ENCODE data around the gene CRTC3. TPM values are rescaled to one million over a fixed set of nuclear protein-coding genes. Genes with fewer than 3 reads are reported as not detected.
"Not testable (repeated sequence)": the region's sequence is repeated elsewhere in the genome, so short reads cannot be mapped to it uniquely, and the experiment has no call there.

The CRTC3 gene
- total RNA-seq, 2 donors from 2014 or later: 44.1 to 69.4 TPM

DNA sequence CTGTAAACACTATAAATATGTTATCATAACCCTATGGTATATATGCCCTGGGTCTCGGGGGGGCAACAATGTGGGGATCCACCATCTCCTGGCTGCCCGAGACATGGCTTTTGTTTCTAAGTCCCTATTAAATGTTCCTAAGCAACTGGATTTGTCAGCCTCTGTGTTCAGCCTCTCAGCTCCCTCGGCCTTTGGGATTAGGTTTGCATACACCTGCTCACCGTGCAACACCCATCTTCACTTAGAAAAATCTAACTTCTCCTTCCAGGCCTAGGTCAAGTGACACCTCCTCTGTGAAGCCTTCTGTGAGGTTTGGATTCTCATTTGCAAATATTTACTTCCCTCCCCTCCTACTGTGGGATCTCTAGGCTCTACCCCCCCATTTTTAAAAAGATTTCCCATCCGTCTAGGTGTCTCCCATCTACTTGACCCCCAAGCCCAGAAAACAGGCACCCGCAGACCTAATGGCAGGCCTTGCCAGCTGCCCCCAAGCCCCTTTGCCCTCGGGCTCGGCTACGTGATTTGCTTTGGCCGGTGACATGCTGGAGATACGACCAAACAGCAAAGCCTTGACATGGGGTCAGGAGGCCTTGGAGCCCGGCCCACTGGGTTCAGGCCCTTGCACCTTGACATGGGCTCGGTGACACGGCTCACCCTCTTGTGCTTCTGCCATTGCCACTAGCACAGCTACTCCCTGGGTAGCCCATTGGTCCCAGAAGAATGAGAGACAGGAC, 121.4 kb downstream of the CRTC3 start:
- no peaks in the 10 kb centered on the region for H3K27me3 Mint-ChIP-seq
- peaks cover 32 to 34% of the 10 kb centered on the region in 2 donors for H3K4me1 Mint-ChIP-seq (ENCODE audit: low read depth in 2 of 2)
- no peak for ATAC-seq
- DNase-seq (ENCODE audit: low spot score): no peak
- H3K4me3 Mint-ChIP-seq: no peak overlapping the region
- H3K27ac Mint-ChIP-seq: peak overlapping the region; percentile 94 to 98
- no peaks in the 10 kb centered on the region for H3K9me3 Mint-ChIP-seq
- no peaks in the 10 kb centered on the region for H3K36me3 Mint-ChIP-seq

DNA sequence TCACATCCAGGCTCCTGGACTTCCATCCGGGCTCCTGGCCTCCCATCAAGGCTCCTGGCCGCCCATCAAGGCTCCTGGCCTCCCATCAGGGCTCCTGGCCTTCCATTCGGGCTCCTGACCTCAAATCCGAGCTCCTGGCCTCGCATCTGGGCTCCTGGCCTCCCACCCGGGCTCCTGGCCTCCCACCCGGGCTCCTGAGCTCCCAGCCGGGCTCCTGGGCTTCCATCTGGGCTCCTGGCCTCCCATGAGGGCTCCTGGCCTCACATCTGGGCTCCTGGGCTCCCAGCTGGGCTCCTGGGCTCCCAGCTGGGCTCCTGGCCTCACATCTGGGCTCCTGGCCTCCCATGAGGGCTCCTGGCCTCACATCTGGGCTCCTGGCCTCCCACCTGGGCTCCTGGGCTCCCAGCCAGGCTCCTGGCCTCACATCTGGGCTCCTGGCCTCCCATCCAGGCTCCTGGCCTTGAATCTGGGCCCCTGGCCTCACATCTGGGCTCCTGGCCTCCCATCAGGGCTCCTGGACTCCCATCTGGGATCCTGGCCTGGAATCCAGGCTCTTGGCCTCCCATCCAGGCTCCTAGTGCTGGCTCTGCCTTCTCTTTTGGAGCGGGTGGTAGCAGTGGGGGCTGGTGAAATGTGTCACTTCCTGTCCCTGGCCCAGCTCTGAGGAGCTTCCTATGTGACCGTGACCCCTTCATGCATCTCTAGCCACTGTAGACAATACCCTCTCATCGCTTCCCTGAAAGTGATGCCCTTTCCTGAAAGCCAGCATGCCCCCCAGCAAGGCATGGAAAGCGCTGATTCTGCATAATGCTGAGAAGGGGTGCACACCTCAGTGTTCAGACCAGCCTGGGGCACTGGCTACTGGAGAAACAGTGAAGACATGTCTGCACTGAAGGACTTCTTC, 124.8 kb downstream of the CRTC3 start:
- ATAC-seq: peak; percentile 81 to 91
- no peaks in the 10 kb centered on the region for H3K36me3 Mint-ChIP-seq
- H3K4me1 Mint-ChIP-seq (ENCODE audit: low read depth in 2 of 2): peaks cover 29 to 38% of the 10 kb centered on the region in 2 donors
- peaks cover 9 to 26% of the 10 kb centered on the region in 2 donors for H3K27me3 Mint-ChIP-seq
- peak overlapping the region; percentile 49 for H3K4me3 Mint-ChIP-seq
- no peaks in the 10 kb centered on the region for H3K9me3 Mint-ChIP-seq
- peak overlapping the region; percentile 60 to 79 for H3K27ac Mint-ChIP-seq
- DNase-seq (ENCODE audit: low spot score): no peak

DNA sequence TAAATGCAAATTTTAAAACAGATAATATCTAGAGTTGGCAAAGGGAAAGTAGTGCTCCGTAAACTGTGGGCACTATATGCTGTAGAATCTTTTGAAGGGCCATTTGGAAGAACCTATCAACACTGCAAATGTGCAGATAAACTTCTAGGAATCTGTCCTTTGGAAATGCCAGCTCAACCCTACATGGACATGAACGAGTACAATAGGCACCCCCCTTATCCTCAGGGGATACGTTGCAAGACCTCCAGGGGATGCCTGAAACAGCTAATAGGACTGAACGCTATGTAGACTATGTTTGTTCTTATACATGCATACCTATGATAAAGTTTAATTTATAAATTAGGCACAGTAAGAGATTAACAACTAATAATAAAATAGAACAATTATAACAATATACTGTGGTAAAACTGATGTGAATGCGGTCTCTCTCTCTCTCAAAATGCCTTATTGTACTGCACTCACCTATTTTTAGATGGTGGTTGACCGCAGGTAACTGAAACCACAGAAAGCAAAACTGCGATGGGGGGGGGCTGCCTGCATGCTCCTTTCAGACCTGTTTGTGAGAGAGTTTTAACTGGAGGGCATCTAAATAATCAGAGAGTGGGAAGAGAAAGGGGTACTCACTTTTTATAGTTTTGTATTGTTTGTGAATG, 127.9 kb downstream of the CRTC3 start:
- Mint-ChIP-seq H3K27ac (peak overlapping the region in 1 of 2 donors; percentile 41), H3K4me3 (peak overlapping the region; percentile 67), H3K27me3 (peaks cover 11 to 26% of the 10 kb centered on the region in 2 donors), H3K4me1 (ENCODE audit: low read depth in 2 of 2) (peaks cover 47 to 58% of the 10 kb centered on the region in 2 donors)
- peak in 1 of 2 donors; percentile 31 for ATAC-seq
- not testable (repeated sequence) for DNase-seq (ENCODE audit: low spot score); H3K9me3 Mint-ChIP-seq; H3K36me3 Mint-ChIP-seq

DNA sequence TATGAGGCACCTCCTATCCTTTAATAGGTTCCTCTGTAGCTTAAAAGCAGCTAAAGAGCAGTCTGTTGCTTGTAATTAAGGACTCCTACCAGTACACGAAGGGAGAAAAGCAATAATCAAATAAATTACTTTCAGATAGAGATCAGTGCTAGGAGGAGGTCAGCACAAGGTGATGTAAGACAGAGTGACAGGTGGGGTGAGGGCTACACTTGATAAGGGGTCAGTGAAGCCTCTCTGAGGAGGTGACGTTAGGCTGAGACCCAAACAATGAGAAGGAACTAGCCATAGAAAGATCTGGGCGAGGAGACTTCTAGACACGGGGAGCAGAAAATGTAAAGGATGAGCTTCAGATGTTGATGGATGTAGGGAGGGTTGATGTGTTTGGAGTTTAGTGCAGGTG, 129.8 kb downstream of the CRTC3 start:
- no peak for ATAC-seq
- H3K4me1 Mint-ChIP-seq (ENCODE audit: low read depth in 2 of 2): peaks cover 56 to 68% of the 10 kb centered on the region in 2 donors
- peak overlapping the region; percentile 55 to 61 for H3K27ac Mint-ChIP-seq
- DNase-seq (ENCODE audit: low spot score): no peak
- H3K9me3 Mint-ChIP-seq: no peaks in the 10 kb centered on the region
- H3K4me3 Mint-ChIP-seq: peak overlapping the region; percentile 27
- peaks cover 23 to 36% of the 10 kb centered on the region in 2 donors for H3K27me3 Mint-ChIP-seq
- no peaks in the 10 kb centered on the region for H3K36me3 Mint-ChIP-seq

DNA sequence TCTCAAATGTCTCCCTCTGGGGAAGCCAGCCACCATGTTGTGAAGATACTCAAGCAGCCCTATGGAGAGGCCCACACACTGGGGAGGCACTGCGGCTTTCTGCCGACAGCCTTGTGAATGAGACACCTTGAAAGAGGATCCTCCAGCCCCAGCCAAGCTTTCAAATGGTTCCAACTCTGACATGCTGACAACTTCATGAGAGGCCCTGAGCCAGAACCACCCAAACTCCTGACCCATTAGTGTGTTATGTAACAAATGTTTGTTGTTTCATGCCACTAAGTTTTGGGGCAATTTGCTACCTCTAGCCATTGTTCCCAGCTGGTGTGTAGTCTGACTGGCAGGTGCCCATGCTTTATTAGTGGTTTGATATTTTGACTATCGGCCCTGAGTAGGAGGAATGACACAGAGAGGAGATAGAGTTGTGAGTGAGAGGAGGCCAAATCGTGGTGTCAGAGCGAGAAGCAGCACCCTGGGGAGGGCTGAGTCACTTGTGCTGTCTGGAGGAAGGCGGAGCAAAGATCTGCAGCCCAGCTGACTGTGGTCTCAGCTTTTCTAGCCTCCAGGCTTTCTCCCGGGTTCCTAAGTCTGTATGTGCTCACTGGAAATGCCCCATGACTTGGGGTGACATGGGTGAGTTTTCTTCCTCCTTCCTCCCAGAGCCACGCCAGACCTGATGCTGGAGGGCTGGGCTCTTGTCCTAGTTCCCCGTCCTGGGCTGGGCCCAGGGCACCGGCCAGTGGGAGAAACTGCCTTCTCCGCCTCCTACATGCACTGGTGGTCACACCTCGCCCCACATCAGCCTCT, 130.7 kb downstream of the CRTC3 start:
- peak overlapping the region; percentile 61 to 72 for H3K27ac Mint-ChIP-seq
- no peaks in the 10 kb centered on the region for H3K36me3 Mint-ChIP-seq
- peaks cover 54 to 66% of the 10 kb centered on the region in 2 donors for H3K4me1 Mint-ChIP-seq (ENCODE audit: low read depth in 2 of 2)
- ATAC-seq (peak; percentile 92 to 94), DNase-seq (ENCODE audit: low spot score) (peak; percentile 71)
- no peaks in the 10 kb centered on the region for H3K9me3 Mint-ChIP-seq
- peak overlapping the region; percentile 83 for H3K4me3 Mint-ChIP-seq
- H3K27me3 Mint-ChIP-seq: peaks cover 26 to 36% of the 10 kb centered on the region in 2 donors

DNA sequence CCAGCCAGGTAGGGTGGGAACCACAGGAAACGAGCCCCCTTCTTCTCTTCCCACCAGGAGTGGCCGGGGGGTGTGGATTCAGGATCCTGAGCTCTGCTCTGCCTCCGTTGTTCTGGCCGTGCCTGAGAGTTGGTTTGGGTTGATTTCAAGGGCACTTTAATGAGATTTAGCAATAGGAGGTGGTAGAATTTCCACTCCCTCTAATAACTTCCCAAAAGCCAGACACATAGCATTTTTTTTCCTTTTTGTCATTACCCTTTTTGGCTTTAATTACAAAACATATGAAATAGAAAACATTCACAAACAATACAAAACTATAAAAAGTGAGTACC, 131.2 kb downstream of the CRTC3 start:
- not testable (repeated sequence) for H3K9me3 Mint-ChIP-seq; ATAC-seq; H3K36me3 Mint-ChIP-seq; DNase-seq (ENCODE audit: low spot score)
- Mint-ChIP-seq H3K27ac (peak overlapping the region; percentile 61 to 72), H3K27me3 (peaks cover 26 to 36% of the 10 kb centered on the region in 2 donors), H3K4me1 (ENCODE audit: low read depth in 2 of 2) (peaks cover 56 to 69% of the 10 kb centered on the region in 2 donors), H3K4me3 (peak overlapping the region; percentile 83)

DNA sequence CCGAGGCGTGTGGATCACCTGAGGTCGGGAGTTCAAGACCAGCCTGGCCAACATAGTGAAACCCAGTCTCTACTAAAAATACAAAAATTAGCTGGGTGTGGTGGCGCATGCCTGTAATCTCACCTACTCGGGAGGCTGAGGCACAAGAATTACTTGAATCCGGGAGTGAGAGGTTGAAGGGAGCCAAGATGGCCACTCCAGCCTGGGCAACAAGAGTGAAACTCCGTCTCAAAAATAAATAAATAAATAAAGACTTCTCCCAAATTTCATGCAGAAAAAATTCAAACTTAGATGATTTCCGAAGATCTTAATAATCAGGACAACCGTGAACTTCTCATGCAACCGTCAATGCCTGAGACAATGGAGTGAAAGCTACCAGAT, 134.3 kb downstream of the CRTC3 start:
- H3K36me3 Mint-ChIP-seq; ATAC-seq; H3K9me3 Mint-ChIP-seq; DNase-seq (ENCODE audit: low spot score): not testable (repeated sequence)
- H3K27ac Mint-ChIP-seq: peak overlapping the region; percentile 83 to 87
- peaks cover 47 to 58% of the 10 kb centered on the region in 2 donors for H3K4me1 Mint-ChIP-seq (ENCODE audit: low read depth in 2 of 2)
- H3K27me3 Mint-ChIP-seq: peaks cover 15 to 22% of the 10 kb centered on the region in 2 donors
- H3K4me3 Mint-ChIP-seq: peak overlapping the region; percentile 83

DNA sequence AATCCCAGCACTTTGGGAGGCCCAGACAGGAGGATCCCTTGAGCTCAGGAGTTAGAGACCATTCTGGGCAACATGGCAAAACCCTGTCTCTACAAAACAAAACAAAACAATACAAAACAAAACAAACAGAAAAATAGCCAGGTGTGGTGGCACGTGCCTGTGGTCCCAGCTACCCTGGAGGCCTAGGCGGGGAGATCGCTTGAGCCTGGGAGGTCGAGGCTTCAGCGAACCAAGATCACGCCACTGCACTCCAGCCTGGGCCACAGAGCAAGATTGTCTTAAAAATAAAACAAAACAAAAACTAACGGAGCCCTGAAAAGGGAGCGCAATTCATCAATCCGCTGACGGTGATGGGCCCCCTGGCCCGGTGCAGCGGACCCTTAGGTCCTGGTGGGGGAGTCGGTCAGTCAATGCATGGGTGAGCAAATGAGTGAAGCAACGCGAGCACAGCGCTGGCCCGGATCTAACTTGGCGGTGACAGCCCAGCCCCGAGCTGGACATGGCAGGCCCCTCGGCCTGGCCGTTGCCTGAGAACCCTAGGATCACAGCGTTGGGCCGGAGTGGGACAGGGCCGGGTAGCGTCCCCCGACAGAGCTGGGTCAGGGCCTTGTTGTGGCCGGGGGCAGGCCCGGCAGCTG, 135.0 kb downstream of the CRTC3 start:
- Mint-ChIP-seq H3K4me3 (peak overlapping the region; percentile 83), H3K4me1 (ENCODE audit: low read depth in 2 of 2) (peaks cover 41 to 51% of the 10 kb centered on the region in 2 donors), H3K27me3 (peaks cover 11 to 25% of the 10 kb centered on the region in 2 donors), H3K36me3 (no peaks in the 10 kb centered on the region), H3K9me3 (no peaks in the 10 kb centered on the region), H3K27ac (peak overlapping the region; percentile 83 to 87)
- DNase-seq (ENCODE audit: low spot score): no peak
- ATAC-seq: peak; percentile 7 to 17

DNA sequence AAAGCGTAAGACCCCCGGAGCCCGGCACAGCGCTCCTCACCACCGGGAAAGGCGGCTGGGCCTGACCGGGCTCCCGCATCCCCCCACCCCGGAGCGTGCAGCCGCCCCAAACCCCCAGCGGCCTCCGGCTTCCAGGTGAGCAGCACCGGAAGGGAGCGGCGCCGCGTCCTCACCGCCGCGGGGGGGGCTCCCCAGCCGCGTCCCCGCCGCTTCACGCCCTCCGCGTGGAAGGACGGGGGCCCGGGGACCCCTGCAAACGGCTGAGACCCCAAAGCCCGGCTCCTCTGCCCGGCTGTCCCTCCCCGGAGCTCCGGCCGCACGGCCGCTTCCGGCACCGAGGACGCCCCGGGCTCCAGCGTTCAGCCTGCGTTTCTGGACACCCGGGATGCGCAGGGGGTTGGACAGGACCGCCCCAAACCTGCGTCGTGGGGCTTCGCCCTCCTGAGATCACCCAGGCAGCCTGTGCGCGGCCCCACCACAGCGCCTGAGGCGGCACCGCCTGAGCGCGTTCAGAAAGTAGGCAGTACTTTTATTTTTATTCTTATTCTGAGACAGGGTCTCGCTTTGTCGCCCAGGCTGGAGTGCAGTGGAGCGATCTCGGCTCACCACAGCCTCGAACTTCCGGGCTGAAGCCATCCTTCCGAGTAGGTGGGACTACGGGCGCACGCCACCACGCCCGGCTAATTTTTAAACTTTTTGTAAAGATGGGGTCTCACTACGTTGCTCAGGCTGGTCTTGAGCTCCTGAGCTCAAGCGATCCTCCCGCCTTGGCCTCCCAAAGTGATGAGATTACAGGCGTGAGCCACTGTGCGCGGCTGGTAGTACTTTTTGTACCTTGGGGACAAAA, 135.8 kb downstream of the CRTC3 start:
- peak; percentile 86 to 90 for ATAC-seq
- peak overlapping the region; percentile 86 for H3K4me3 Mint-ChIP-seq
- peaks cover 37 to 44% of the 10 kb centered on the region in 2 donors for H3K4me1 Mint-ChIP-seq (ENCODE audit: low read depth in 2 of 2)
- no peaks in the 10 kb centered on the region for H3K36me3 Mint-ChIP-seq
- peak; percentile 71 for DNase-seq (ENCODE audit: low spot score)
- H3K9me3 Mint-ChIP-seq: no peaks in the 10 kb centered on the region
- peaks cover 11 to 27% of the 10 kb centered on the region in 2 donors for H3K27me3 Mint-ChIP-seq
- peak overlapping the region; percentile 83 to 87 for H3K27ac Mint-ChIP-seq

DNA sequence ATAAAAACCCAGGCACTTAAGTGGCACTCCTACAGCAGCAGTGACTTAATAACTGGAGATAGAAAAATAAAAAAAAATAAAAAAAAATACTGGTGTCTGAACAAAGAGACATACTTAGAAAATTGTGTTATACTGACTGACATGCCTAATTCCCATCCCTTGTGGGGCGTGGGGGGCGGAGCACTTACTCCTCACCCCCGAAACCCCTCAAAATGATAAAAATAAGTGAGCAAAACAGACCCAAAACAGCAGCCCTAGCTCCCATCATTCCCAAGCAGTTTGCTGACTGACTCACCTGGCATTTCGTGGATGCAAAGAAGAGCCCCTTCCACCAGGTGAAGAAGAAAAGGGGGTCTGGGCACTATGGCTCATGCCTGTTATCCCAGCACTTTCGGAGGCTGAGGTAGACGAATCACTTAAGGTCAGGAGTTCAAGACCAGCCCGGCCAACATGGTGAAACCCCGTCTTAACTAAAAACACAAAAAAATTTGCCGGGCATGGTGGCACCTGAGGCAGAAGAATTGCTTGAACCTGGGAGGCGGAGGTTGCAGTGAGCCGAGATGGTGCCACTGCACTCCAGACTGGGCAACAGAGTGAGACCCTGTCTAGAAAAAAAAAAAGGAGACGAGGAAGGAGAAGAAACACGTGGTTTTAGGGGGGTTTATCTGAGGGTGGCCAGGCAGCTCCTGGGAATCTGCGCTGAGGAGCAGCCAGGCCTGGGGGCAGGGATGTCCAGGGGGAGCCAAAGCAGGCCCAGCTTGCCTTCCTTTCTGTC, 136.6 kb downstream of the CRTC3 start:
- Mint-ChIP-seq H3K9me3 (no peaks in the 10 kb centered on the region), H3K36me3 (no peaks in the 10 kb centered on the region), H3K4me1 (ENCODE audit: low read depth in 2 of 2) (peaks cover 30 to 36% of the 10 kb centered on the region in 2 donors), H3K27ac (peak overlapping the region; percentile 83), H3K27me3 (peaks cover 11 to 32% of the 10 kb centered on the region in 2 donors), H3K4me3 (peak overlapping the region; percentile 86)
- no peak for DNase-seq (ENCODE audit: low spot score)
- no peak for ATAC-seq

DNA sequence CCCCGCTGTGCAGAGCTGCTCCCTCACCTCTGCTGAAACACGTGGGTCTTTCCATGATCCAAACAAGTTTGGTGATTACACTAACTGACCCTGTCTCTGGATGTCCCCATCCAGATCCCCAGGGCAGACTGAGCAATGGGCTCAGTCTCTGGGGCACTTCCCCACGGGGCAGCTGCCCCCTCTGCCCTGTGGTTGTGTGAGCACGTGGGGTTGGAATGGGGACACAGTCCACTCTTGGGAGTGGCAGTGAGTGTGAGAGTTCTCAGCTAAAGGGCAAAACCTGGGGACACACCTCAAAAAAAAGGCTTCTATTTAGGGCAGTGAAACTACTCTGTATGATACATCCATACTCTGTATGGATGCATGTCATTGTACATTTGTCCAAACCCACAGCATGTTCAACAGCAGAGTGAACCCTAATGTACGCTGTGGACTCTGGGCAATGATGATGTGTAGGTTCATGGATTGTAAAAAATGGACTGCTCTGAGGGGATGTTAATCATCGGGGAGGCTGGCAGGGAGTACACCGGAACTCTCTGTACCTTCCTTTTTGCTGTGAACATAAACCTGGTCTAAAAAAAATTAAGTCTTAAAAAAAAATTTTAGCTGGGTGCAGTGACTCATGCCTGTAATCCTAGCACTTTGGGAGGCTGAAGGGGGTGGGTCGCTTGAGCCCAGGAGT, 137.5 kb downstream of the CRTC3 start:
- Mint-ChIP-seq H3K27ac (peak overlapping the region; percentile 75 to 83), H3K36me3 (no peaks in the 10 kb centered on the region)

More for the DNA sequence above, 137.5 kb downstream of the CRTC3 start:
- H3K27me3 Mint-ChIP-seq: peaks cover 11 to 38% of the 10 kb centered on the region in 2 donors
- DNase-seq (ENCODE audit: low spot score) (no peak), ATAC-seq (no peak)
- peak overlapping the region; percentile 79 for H3K4me3 Mint-ChIP-seq
- H3K9me3 Mint-ChIP-seq: no peaks in the 10 kb centered on the region
- H3K4me1 Mint-ChIP-seq (ENCODE audit: low read depth in 2 of 2): peaks cover 23 to 27% of the 10 kb centered on the region in 2 donors
